ENCODE data around the gene GRIP1. TPM values are rescaled to one million over a fixed set of nuclear protein-coding genes. Genes with fewer than 3 reads are reported as not detected.

The GRIP1 gene
- total RNA-seq, 2 experiments from 2014 or later, result 5.4 TPM

GRCh38 chr12:66516561-66516960 lies 162.3 kb downstream of the GRIP1 start:
- Histone ChIP-seq H3K4me3 (ENCODE audit: low read length) (no peak overlapping the region), H3K36me3 (ENCODE audit: insufficient read depth, low read length) (no peaks in the 10 kb centered on the region), H3K9me3 (ENCODE audit: control insufficient read depth in 1 of 2, insufficient read depth in 1 of 2, low read length in 2 of 2) (peaks cover 0 to under 1% of the 10 kb centered on the region in 2 experiments), H3K4me1 (ENCODE audit: insufficient read depth, low read length) (no peaks in the 10 kb centered on the region), H3K27me3 (ENCODE audit: control insufficient read depth in 1 of 2, insufficient read depth in 2 of 2, low read length in 2 of 2) (peaks cover 0 to 3% of the 10 kb centered on the region in 2 experiments), H3K27ac (ENCODE audit: low read depth in 1 of 2, low read length in 2 of 2) (no peak overlapping the region)
- H3K4me1 Mint-ChIP-seq (ENCODE audit: low read depth), result no peaks in the 10 kb centered on the region
- H3K27ac Mint-ChIP-seq, result no peak overlapping the region
- peaks cover 4% of the 10 kb centered on the region for H3K36me3 Mint-ChIP-seq (ENCODE audit: low read depth)
- intact Hi-C loops (cut with DNase I, micrococcal nuclease), result no loop called here
- no peaks in the 10 kb centered on the region for H3K9me3 Mint-ChIP-seq
- ChIA-PET POLR2A (no interaction called here), CTCF (no interaction called here)
- TF ChIP-seq, protein P1, sequence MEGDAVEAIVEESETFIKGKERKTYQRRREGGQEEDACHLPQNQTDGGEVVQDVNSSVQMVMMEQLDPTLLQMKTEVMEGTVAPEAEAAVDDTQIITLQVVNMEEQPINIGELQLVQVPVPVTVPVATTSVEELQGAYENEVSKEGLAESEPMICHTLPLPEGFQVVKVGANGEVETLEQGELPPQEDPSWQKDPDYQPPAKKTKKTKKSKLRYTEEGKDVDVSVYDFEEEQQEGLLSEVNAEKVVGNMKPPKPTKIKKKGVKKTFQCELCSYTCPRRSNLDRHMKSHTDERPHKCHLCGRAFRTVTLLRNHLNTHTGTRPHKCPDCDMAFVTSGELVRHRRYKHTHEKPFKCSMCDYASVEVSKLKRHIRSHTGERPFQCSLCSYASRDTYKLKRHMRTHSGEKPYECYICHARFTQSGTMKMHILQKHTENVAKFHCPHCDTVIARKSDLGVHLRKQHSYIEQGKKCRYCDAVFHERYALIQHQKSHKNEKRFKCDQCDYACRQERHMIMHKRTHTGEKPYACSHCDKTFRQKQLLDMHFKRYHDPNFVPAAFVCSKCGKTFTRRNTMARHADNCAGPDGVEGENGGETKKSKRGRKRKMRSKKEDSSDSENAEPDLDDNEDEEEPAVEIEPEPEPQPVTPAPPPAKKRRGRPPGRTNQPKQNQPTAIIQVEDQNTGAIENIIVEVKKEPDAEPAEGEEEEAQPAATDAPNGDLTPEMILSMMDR (IDR thresholded peaks at IDR 0.05), result no peak
- ATAC-seq (ENCODE audit: poor library complexity), result no peak
- H3K27me3 Mint-ChIP-seq, result no peaks in the 10 kb centered on the region
- H3K4me3 Mint-ChIP-seq, result no peak overlapping the region
- DNase-seq, result no peak

- no peak overlapping the region for H3K27ac Mint-ChIP-seq
- no peaks in the 10 kb centered on the region for H3K9me3 ChIP-seq (ENCODE audit: control insufficient read depth in 1 of 2, insufficient read depth in 1 of 2, low read length in 2 of 2)
These were observed 162.7 kb downstream of the GRIP1 start for GRCh38 chr12:66516133-66516532.

DNA sequence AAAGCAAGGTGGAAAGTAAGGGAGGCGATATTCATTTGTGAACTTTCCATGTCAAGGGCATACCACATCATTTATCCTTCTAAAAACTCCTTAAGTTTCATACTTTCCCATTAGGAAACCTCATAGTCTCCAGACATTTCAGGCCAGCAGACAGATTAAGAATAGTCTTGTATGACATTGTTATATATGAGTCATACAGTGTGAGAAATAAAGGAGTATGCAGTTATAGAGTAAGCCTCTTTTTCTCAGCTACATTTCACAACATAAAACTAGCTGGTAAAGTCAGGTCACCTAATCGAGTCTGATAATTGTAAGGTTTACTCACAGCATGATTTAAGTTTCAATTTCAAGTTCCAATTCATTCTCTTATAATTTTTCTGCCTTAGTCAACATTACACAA lies 164.3 kb downstream of the GRIP1 start:
- Histone ChIP-seq H3K4me1 (ENCODE audit: insufficient read depth, low read length) (no peaks in the 10 kb centered on the region), H3K9me3 (ENCODE audit: control insufficient read depth in 1 of 2, insufficient read depth in 1 of 2, low read length in 2 of 2) (no peaks in the 10 kb centered on the region), H3K27me3 (ENCODE audit: control insufficient read depth in 1 of 2, insufficient read depth in 2 of 2, low read length in 2 of 2) (peaks cover 0 to 3% of the 10 kb centered on the region in 2 experiments), H3K27ac (ENCODE audit: low read depth in 1 of 2, low read length in 2 of 2) (no peak overlapping the region), H3K4me3 (ENCODE audit: low read length) (no peak overlapping the region), H3K36me3 (ENCODE audit: insufficient read depth, low read length) (no peaks in the 10 kb centered on the region)
- intact Hi-C loops (cut with DNase I, micrococcal nuclease), result no loop called here
- Mint-ChIP-seq H3K36me3 (ENCODE audit: low read depth) (peaks cover 4% of the 10 kb centered on the region), H3K9me3 (no peaks in the 10 kb centered on the region), H3K4me3 (no peak overlapping the region), H3K4me1 (ENCODE audit: low read depth) (no peaks in the 10 kb centered on the region), H3K27ac (no peak overlapping the region), H3K27me3 (no peaks in the 10 kb centered on the region)
- TF ChIP-seq, protein P1 (IDR thresholded peaks at IDR 0.05), result no peak
- DNase-seq (no peak), ATAC-seq (ENCODE audit: poor library complexity) (no peak)
- CTCF ChIA-PET, result no interaction called here
- POLR2A ChIA-PET, result no interaction called here

More at GRCh38 chr12:66516133-66516532, 162.7 kb downstream of the GRIP1 start:
- intact Hi-C loops (cut with DNase I, micrococcal nuclease), result no loop called here
- TF ChIP-seq, protein P1 (IDR thresholded peaks at IDR 0.05), result no peak
- Histone ChIP-seq H3K27ac (ENCODE audit: low read depth in 1 of 2, low read length in 2 of 2) (no peak overlapping the region), H3K36me3 (ENCODE audit: insufficient read depth, low read length) (no peaks in the 10 kb centered on the region), H3K4me3 (ENCODE audit: low read length) (no peak overlapping the region), H3K4me1 (ENCODE audit: insufficient read depth, low read length) (no peaks in the 10 kb centered on the region), H3K27me3 (ENCODE audit: control insufficient read depth in 1 of 2, insufficient read depth in 2 of 2, low read length in 2 of 2) (peaks cover 0 to 3% of the 10 kb centered on the region in 2 experiments)
- Mint-ChIP-seq H3K36me3 (ENCODE audit: low read depth) (peaks cover 4% of the 10 kb centered on the region), H3K27me3 (no peaks in the 10 kb centered on the region), H3K9me3 (no peaks in the 10 kb centered on the region), H3K4me1 (ENCODE audit: low read depth) (no peaks in the 10 kb centered on the region), H3K4me3 (no peak overlapping the region)
- DNase-seq (no peak), ATAC-seq (ENCODE audit: poor library complexity) (no peak)
- ChIA-PET CTCF (no interaction called here), POLR2A (no interaction called here)

Data from CD4-positive, alpha-beta T cell (primary cell).